NCI-H1105 treated with DMSO at 0.1 percent for 48 hours (cell line): ENCODE measurements around the gene MYMX.
A peak's percentile ranks its signal among the peaks of the same experiment; 100 is the strongest.

Experiments used
- DNase-seq: peaks from one replicate; lab custom pipeline; 2025; lab: John Stamatoyannopoulos, UW

MYMX gene

DNA sequence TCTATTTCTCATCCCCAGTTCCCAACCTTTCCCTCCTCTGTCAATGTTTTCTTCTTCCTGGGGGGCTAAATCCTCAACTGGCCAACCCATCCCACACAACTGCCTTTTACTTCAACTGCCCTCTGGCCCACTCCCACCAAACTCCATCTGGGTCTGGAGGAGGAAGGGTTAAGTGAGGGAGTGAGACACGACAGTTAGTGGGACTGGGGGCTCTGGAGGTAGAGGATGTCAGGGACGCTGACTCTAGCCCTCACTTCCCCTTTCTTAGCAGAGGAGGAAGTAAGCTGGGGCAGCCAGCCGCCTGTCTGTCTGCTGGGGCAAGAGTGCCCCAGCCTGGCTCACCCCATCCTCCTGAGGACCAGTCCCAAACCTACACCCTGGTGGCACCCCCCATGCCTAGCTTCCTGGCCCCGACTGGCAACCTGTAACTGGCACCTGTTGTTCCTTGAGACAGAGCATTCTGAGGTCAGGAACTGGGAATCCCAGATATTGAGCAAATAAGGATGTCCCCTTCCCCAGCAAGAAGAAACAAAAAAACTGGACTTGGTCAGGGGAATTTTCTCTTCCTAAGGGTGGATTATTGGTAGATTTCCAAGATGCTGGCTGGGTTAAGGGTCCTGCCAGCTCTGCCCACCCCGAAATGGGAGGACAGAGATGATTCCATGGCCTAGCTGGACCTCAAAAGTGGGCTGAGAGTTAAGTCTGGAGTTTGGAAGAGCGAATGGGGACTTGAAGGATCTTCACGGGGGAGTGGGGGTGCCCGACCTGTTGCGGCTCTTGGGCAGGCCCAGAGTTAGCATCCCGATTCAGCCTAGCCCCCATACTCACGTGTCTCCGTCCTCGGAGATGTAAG is 47.7 kb downstream of the MYMX start:
- no peak for DNase-seq

DNA sequence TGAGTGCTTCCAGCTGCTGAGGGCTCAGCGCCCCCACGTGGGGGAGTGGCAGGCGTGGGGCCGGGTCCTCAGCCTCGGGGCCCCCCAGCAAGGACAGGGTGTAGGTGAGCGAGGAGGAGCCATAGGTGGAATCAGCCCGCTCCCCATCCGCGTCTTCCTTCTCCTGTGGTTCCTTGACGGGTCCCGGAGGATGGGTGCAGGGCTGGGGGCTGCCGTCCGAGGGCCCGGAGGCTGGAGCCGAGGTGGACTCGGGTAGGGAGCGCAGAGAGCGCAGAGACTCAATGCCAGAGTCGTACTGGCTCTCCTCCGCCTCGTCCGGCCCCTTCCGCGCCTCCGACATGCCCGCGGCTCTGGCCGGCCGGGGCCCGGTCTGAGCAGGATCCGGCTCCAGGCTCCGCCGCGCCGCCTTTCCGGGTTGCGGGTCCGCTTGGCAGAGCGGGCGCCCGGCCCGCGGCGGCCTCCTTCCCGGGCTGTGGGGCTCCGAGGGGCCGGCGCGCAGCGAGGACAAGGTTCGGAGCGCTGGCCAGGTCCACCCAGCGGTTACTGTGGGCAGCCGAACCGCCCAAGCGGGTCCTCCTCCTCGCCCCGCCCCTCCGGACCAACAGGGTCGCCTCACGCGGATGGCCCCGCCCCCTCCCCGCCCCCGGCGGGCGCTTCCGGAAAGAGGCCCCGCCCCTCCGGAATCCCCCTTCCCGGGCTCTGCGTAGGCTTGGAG is 48.4 kb downstream of the MYMX start, which contains the start of gene NFKBIE:
NFKBIE (minus strand) TSS at position 545 of the 715 bp plus-strand sequence; CDS start at position 340, 205 bp downstream.
- DNase-seq, result peak; percentile 80

DNA sequence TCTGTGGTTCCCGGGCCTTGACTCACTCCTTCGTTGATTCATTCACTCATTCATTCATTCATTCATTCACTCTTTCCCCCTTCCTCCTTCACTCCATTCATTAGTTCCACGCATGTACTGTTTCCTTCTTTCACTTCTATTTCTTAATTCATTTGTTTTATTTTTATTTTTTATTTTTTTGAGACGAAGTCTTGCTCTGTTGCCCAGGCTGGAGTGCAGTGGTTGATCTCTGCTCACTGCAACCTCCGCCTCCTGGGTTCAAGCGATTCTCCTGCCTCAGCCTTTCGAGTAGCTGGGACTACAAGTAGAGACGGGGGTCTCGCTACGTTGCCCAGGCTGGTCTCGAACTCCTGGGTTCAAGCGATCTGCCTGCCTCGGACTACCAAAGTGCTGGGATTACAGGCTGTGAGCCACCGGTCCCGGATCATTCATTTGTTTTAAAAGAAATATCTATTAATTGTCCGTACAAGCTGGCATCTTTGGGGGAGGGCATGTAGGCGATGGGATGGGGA is 49.1 kb downstream of the MYMX start:
- DNase-seq, result no peak

DNA sequence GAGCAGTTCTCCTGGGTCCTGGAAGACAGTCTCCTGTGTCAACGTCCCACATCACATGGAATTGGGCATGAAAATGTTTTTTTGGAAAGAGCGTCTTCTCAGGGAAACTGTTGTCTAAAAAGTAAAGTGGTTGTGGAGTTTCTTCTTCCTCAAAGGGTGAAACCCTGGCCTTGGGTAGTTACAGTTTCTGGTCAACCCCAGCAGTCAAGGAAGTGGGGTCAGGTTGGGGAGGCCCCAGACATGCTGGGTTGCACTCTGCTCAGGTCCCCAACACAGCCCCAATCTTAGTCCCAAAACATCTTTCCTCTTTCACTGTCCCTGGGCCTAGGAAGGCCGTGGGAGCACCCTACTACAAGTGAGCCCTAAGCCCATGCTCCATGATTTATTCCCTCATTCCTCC is 49.6 kb downstream of the MYMX start:
- no peak for DNase-seq

DNA sequence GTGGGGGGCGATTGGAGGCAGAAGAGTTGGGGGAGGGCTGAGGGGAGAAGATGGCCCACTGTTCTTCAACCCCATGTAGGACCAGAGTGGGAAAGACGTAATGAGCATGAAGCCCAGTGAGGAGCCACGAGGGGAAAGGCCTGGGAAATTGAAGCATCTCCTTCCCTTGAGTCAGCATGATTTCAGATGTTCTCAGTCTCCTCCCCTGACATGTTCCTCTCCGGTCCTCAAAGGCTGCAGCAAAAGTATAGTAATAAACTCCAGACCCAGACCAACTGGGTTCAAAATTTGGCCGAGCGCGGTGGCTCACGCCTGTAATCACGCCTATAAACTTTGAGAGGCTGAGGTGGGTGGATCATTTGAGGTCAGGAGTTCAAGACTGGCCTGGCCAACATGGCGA is 50.5 kb downstream of the MYMX start:
- no peak for DNase-seq
